Measurements from ENCODE around the gene PPM1L. TPM values are rescaled to one million over a fixed set of nuclear protein-coding genes. Genes with fewer than 3 reads are reported as not detected.
A peak's percentile ranks its signal among the peaks of the same experiment; 100 is the strongest.
"Not testable (repeated sequence)": the region's sequence is repeated elsewhere in the genome, so short reads cannot be mapped to it uniquely, and the experiment has no call there.

PPM1L gene
- total RNA-seq, 2 donors from 2014 or later: 30.2 to 39.0 TPM

GRCh38 chr3:160949460-160949859 is 193.4 kb downstream of the PPM1L start:
- intact Hi-C loops (cut with DNase I): loop anchor here in 1 of 2 donors (5.0 to 10.0 kb wide), 2 partner anchors 375 to 473 kb away; no protein-coding TSS in a partner anchor
- DNase-seq (no peak), ATAC-seq (no peak)

GRCh38 chr3:160950542-160950941 is 194.5 kb downstream of the PPM1L start:
- DNase-seq: no peak
- intact Hi-C loops (cut with DNase I): no loop called here
- ATAC-seq: peak; percentile 41 to 57

- DNase-seq (no peak), ATAC-seq (no peak)
- intact Hi-C loops (cut with DNase I): no loop called here
These were observed 194.9 kb downstream of the PPM1L start for GRCh38 chr3:160950954-160951353.

- DNase-seq (no peak), ATAC-seq (no peak)
- intact Hi-C loops (cut with DNase I): no loop called here
These were observed 195.8 kb downstream of the PPM1L start for GRCh38 chr3:160951642-160952487.

- no peak for DNase-seq
- intact Hi-C loops (cut with DNase I): no loop called here
- ATAC-seq: no peak
These were observed 197.7 kb downstream of the PPM1L start for GRCh38 chr3:160953686-160954085.

- intact Hi-C loops (cut with DNase I): no loop called here
- no peak for DNase-seq
- no peak for ATAC-seq
These were observed 200.8 kb downstream of the PPM1L start for GRCh38 chr3:160956785-160957184.

- ATAC-seq: no peak
- no peak for DNase-seq
- intact Hi-C loops (cut with DNase I): no loop called here
These were observed 204.5 kb downstream of the PPM1L start for GRCh38 chr3:160960568-160960967.

- intact Hi-C loops (cut with DNase I): no loop called here
- ATAC-seq: no peak
- no peak for DNase-seq
These were observed 207.9 kb downstream of the PPM1L start for GRCh38 chr3:160963949-160964348.

GRCh38 chr3:160968761-160969160 is 212.7 kb downstream of the PPM1L start:
- intact Hi-C loops (cut with DNase I): no loop called here
- DNase-seq (no peak), ATAC-seq (no peak)

- intact Hi-C loops (cut with DNase I): no loop called here
- ATAC-seq: no peak
These were observed 217.2 kb downstream of the PPM1L start for GRCh38 chr3:160973067-160973809.

GRCh38 chr3:160977773-160978172 is 221.7 kb downstream of the PPM1L start:
- ATAC-seq (no peak), DNase-seq (no peak)
- intact Hi-C loops (cut with DNase I): no loop called here

More at GRCh38 chr3:160973067-160973809, 217.2 kb downstream of the PPM1L start:
- DNase-seq: no peak

GRCh38 chr3:160980740-160981139 is 224.7 kb downstream of the PPM1L start:
- peak in 1 of 2 donors; percentile 40 for ATAC-seq
- no peak for DNase-seq
- intact Hi-C loops (cut with DNase I): no loop called here

- DNase-seq: no peak
- intact Hi-C loops (cut with DNase I): no loop called here
- peak; percentile 55 to 72 for ATAC-seq
These were observed 225.3 kb downstream of the PPM1L start for GRCh38 chr3:160981217-160981938.

GRCh38 chr3:160982491-160982890 is 226.5 kb downstream of the PPM1L start:
- no peak for ATAC-seq
- intact Hi-C loops (cut with DNase I): no loop called here

GRCh38 chr3:160983900-160984299 is 227.9 kb downstream of the PPM1L start:
- ATAC-seq; intact Hi-C loops (cut with DNase I); DNase-seq: not testable (repeated sequence)

More at GRCh38 chr3:160982491-160982890, 226.5 kb downstream of the PPM1L start:
- no peak for DNase-seq

GRCh38 chr3:160986069-160986468 is 230.0 kb downstream of the PPM1L start:
- DNase-seq (no peak), ATAC-seq (no peak)
- intact Hi-C loops (cut with DNase I): no loop called here

- intact Hi-C loops (cut with DNase I): no loop called here
- no peak for ATAC-seq
- DNase-seq: no peak
These were observed 232.2 kb downstream of the PPM1L start for GRCh38 chr3:160987982-160988964.

- no peak for ATAC-seq
- intact Hi-C loops (cut with DNase I): no loop called here
- no peak for DNase-seq
These were observed 234.4 kb downstream of the PPM1L start for GRCh38 chr3:160990446-160990845.
